ENCODE data around the gene PID1. TPM values are rescaled to one million over a fixed set of nuclear protein-coding genes. Genes with fewer than 3 reads are reported as not detected.

PID1 gene
- total and polyA plus RNA-seq, 2 donors (not counting 1 experiment from before 2014, with no cell fraction given) = 0.10 TPM; not detected in 1

DNA sequence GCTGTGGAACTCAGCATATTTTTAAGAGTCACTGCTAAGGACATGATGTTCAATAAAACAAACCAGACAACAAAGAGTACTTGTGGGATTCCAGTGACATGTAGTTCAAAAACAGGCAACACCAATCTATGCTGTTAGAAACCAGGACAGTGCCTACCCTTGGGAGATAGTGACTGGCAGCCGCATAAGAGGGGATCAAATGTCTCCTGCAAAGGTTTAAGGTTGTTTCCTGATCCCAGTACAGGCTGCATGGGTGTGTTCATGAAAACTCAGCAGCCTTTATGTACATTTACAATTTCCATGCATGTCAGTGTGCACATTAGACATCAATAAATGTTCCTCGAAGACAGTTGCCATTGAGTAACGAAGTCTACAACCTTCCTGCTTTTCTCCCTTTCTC is 183.8 kb downstream of the PID1 start:
- TF ChIP-seq CTCF (IDR thresholded peaks at IDR 0.05) (no peak), EZH2 (IDR thresholded peaks at IDR 0.05; ENCODE audit: borderline replicate concordance, insufficient read depth, low read depth, low read length, poor library complexity, severe bottlenecking) (no peak)
- intact Hi-C loops (cut with micrococcal nuclease) = no loop called here
- no peak overlapping the region for H3K9ac ChIP-seq (ENCODE audit: low read length)
- WGBS (ENCODE audit: insufficient coverage) = no CpG with 5 or more reads among the region's 3 CpGs
- CTCF ChIA-PET = no interaction called here
- H3K4me1 Mint-ChIP-seq = no peaks in the 10 kb centered on the region
- no peaks in the 10 kb centered on the region for H3K36me3 ChIP-seq (replicated peaks in 1 of 2; ENCODE audit: control extremely low read depth in 1 of 2, control insufficient read depth in 1 of 2, extremely low read depth in 1 of 2, insufficient read depth in 2 of 2, low read length in 1 of 2)
- no peak overlapping the region for H3K4me2 ChIP-seq (replicated peaks; ENCODE audit: low read depth, low read length, poor library complexity, severe bottlenecking)
- no peaks in the 10 kb centered on the region for H3K27me3 Mint-ChIP-seq
- no peaks in the 10 kb centered on the region for H4K20me1 ChIP-seq (ENCODE audit: control insufficient read depth, insufficient read depth, low read length, poor library complexity, severe bottlenecking)
- no peaks in the 10 kb centered on the region for H3K9me3 ChIP-seq (ENCODE audit: control extremely low read depth in 1 of 3, control insufficient read depth in 2 of 3, insufficient read depth in 1 of 3, low read length in 2 of 3)
- H3K4me3 ChIP-seq (ENCODE audit: control extremely low read depth in 1 of 5, extremely low read depth in 1 of 5, insufficient read depth in 1 of 5, low read depth in 2 of 5, low read length in 4 of 5) = no peak overlapping the region
- H2AFZ ChIP-seq (ENCODE audit: insufficient read depth, low read depth, low read length, poor library complexity, severe bottlenecking) = no peak overlapping the region
- POLR2A ChIA-PET = no interaction called here
- no peaks in the 10 kb centered on the region for H3K79me2 ChIP-seq (ENCODE audit: control insufficient read depth, insufficient read depth, low read length)
- no peak overlapping the region for H3K27ac ChIP-seq (ENCODE audit: low read length in 2 of 2)
- no peak overlapping the region for H3K4me3 Mint-ChIP-seq
- H3K27me3 ChIP-seq (replicated peaks in 1 of 4; ENCODE audit: control extremely low read depth in 1 of 4, control insufficient read depth in 3 of 4, insufficient read depth in 4 of 4, low read length in 3 of 4) = no peaks in the 10 kb centered on the region
- DNase-seq (no peak), ATAC-seq (ENCODE audit: low read depth) (no peak)
- no peaks in the 10 kb centered on the region for H3K9me3 Mint-ChIP-seq (ENCODE audit: insufficient read depth)
- no peak overlapping the region for H3K27ac Mint-ChIP-seq
- no peaks in the 10 kb centered on the region for H3K4me1 ChIP-seq (ENCODE audit: control insufficient read depth in 2 of 2, insufficient read depth in 2 of 2, low read length in 2 of 2)

DNA sequence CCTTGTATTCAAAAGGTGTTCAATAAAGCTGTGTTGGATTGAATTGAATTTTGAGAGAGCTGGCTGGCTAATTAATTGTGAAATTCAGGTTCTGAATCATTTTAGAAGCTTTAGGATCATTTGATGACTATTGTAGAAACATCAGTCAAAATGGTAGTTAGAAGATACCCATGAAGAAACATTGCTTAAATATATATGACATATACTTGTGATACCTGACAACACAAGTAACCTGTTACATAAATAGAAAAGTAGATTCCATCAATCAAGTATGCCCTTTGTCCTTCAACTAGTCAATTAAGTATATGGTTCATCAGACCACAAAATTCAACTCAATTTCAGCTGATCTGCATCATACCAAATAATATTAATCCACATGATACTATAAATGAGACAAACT is 185.6 kb downstream of the PID1 start:
- Histone ChIP-seq H3K4me3 (ENCODE audit: control extremely low read depth in 1 of 5, extremely low read depth in 1 of 5, insufficient read depth in 1 of 5, low read depth in 2 of 5, low read length in 4 of 5) (no peak overlapping the region), H3K27ac (ENCODE audit: low read length in 2 of 2) (no peak overlapping the region), H3K9me3 (ENCODE audit: control extremely low read depth in 1 of 3, control insufficient read depth in 2 of 3, insufficient read depth in 1 of 3, low read length in 2 of 3) (no peaks in the 10 kb centered on the region), H4K20me1 (ENCODE audit: control insufficient read depth, insufficient read depth, low read length, poor library complexity, severe bottlenecking) (no peaks in the 10 kb centered on the region), H3K36me3 (replicated peaks in 1 of 2; ENCODE audit: control extremely low read depth in 1 of 2, control insufficient read depth in 1 of 2, extremely low read depth in 1 of 2, insufficient read depth in 2 of 2, low read length in 1 of 2) (no peaks in the 10 kb centered on the region), H3K4me2 (replicated peaks; ENCODE audit: low read depth, low read length, poor library complexity, severe bottlenecking) (no peak overlapping the region), H3K79me2 (ENCODE audit: control insufficient read depth, insufficient read depth, low read length) (no peaks in the 10 kb centered on the region), H3K4me1 (ENCODE audit: control insufficient read depth in 2 of 2, insufficient read depth in 2 of 2, low read length in 2 of 2) (no peaks in the 10 kb centered on the region), H2AFZ (ENCODE audit: insufficient read depth, low read depth, low read length, poor library complexity, severe bottlenecking) (no peak overlapping the region), H3K9ac (ENCODE audit: low read length) (no peak overlapping the region), H3K27me3 (replicated peaks in 1 of 4; ENCODE audit: control extremely low read depth in 1 of 4, control insufficient read depth in 3 of 4, insufficient read depth in 4 of 4, low read length in 3 of 4) (no peaks in the 10 kb centered on the region)
- ChIA-PET CTCF (no interaction called here), POLR2A (no interaction called here)
- DNase-seq (no peak), ATAC-seq (ENCODE audit: low read depth) (no peak)
- Mint-ChIP-seq H3K9me3 (ENCODE audit: insufficient read depth) (no peaks in the 10 kb centered on the region), H3K4me1 (no peaks in the 10 kb centered on the region), H3K4me3 (no peak overlapping the region), H3K27me3 (no peaks in the 10 kb centered on the region), H3K27ac (no peak overlapping the region)
- TF ChIP-seq EZH2 (IDR thresholded peaks at IDR 0.05; ENCODE audit: borderline replicate concordance, insufficient read depth, low read depth, low read length, poor library complexity, severe bottlenecking) (no peak), CTCF (IDR thresholded peaks at IDR 0.05) (no peak)
- intact Hi-C loops (cut with micrococcal nuclease) = no loop called here
